HepG2 (cell line): ENCODE results near the gene PYCR2. TPM values are rescaled to one million over a fixed set of nuclear protein-coding genes. Genes with fewer than 3 reads are reported as not detected.

ENCODE experiments used
- AGO2 ChIP-seq: fragments of 200-400 bp; formaldehyde crosslinking; optimal IDR thresholded peaks from 2 replicates; pipeline ENCODE3; 2017; ENCODE audit warnings: mild to moderate bottlenecking, low read depth, low read length, moderate library complexity
- ATRX ChIP-seq: sonication (generic); formaldehyde crosslinking; IDR thresholded peaks from 2 replicates; pipeline ENCODE4 v1.4.0; 2020; ENCODE audit warnings: missing genetic modification reagents, borderline replicate concordance
- ELF1 ChIP-seq: sonication (generic); formaldehyde crosslinking; IDR thresholded peaks from 2 replicates; pipeline ENCODE4 v1.4.0; 2020; ENCODE audit warnings: missing genetic modification reagents
- HDAC6 ChIP-seq: fragments of 200-600 bp; sonication (generic); IDR thresholded peaks from 2 replicates; pipeline ENCODE4 v1.7.0; 2017; ENCODE audit warnings: mild to moderate bottlenecking, antibody characterized with exemption, low read length, low read depth
- HOXA3 ChIP-seq: sonication (generic); formaldehyde crosslinking; IDR thresholded peaks from 2 replicates; pipeline ENCODE4 v1.5.0; 2020; ENCODE audit warnings: missing genetic modification reagents
- POGZ ChIP-seq: sonication (generic); formaldehyde crosslinking; IDR thresholded peaks from 2 replicates; pipeline ENCODE4 v1.4.0; 2020; ENCODE audit warnings: mild to moderate bottlenecking, missing genetic modification reagents
- RFX3 ChIP-seq: IDR thresholded peaks from 2 replicates; pipeline ENCODE4 v1.6.1; 2016; ENCODE audit warnings: missing biosample characterization, missing genetic modification reagents
- SMAD1 ChIP-seq: sonication (generic); formaldehyde crosslinking; IDR thresholded peaks from 2 replicates; pipeline ENCODE4 v1.4.0; 2020; ENCODE audit warnings: missing genetic modification reagents, low read depth, mild to moderate bottlenecking, borderline replicate concordance
- SUZ12 ChIP-seq: fragments of 150-350 bp; IDR thresholded peaks from 2 replicates; pipeline ENCODE4 v1.6.1; 2014; ENCODE audit warnings: low read depth, low read length
- ZFX ChIP-seq: sonication (generic); formaldehyde crosslinking; IDR thresholded peaks from 2 replicates; pipeline ENCODE4 v1.4.0; 2020; ENCODE audit warnings: mild to moderate bottlenecking, low read depth, missing genetic modification reagents, moderate library complexity
- ZKSCAN5 ChIP-seq: sonication (generic); formaldehyde crosslinking; IDR thresholded peaks from 2 replicates; pipeline ENCODE4 v1.5.1; 2020; ENCODE audit warnings: mild to moderate bottlenecking, missing genetic modification reagents
- ZNF282 ChIP-seq: fragments of 450-650 bp; IDR thresholded peaks from 2 replicates; pipeline ENCODE4 v1.6.1; 2018; ENCODE audit not compliant: partially characterized antibody
- ZNF550 ChIP-seq: sonication (generic); formaldehyde crosslinking; IDR thresholded peaks from 2 replicates; pipeline ENCODE4 v1.4.0; 2020; ENCODE audit warnings: mild to moderate bottlenecking, missing genetic modification reagents, borderline replicate concordance
- polyA plus RNA-seq, 8 experiments: library from polyadenylated mRNA; depleted of rRNA in 3 of 8; stranded (reverse) in 7 of 8; unstranded in 1 of 8; fragments of >200 nt; fragmentation: Illumina TruSeq in 4 of 8; extraction: Trizol in 4 of 8; gene quantifications; 2 replicates each; pipeline versions ENCODE4 v1.2.1 to v1.2.3, GENCODE V29; 2011 to 2016; ENCODE audit warnings: low read depth in 4 of 8, missing spikeins in 1 of 8, mixed read lengths in 1 of 8; ENCODE audit not compliant: insufficient read depth in 1 of 8
- total RNA-seq, 5 experiments: library from RNA; depleted of rRNA; stranded (reverse); fragments of >200 nt; fragmentation: Illumina TruSeq; extraction: Trizol; gene quantifications; 2 replicates each; pipeline ENCODE4 v1.2.3, GENCODE V29; 2016; ENCODE audit warnings: low read depth in 1 of 5
- TF ChIP-seq, protein P1 (sequence below), 2 experiments: sonication (generic) in 1 of 2; formaldehyde crosslinking in 1 of 2; IDR thresholded peaks; 2 replicates each; pipeline versions ENCODE4 v1.4.0 to v1.6.1; 2018 to 2020; ENCODE audit warnings: missing genetic modification reagents in 2 of 2, borderline replicate concordance in 1 of 2, low read depth in 1 of 2, mild to moderate bottlenecking in 1 of 2, missing biosample characterization in 1 of 2
- TF ChIP-seq, protein P2 (sequence below): IDR thresholded peaks from 2 replicates; pipeline ENCODE4 v1.6.1; 2016; ENCODE audit warnings: low read depth, borderline replicate concordance
- TF ChIP-seq, protein P3 (sequence below): sonication (generic); formaldehyde crosslinking; IDR thresholded peaks from 2 replicates; pipeline ENCODE4 v1.9.0; 2022; ENCODE audit warnings: missing genetic modification reagents, mild to moderate bottlenecking, borderline replicate concordance
- TF ChIP-seq, protein P4 (sequence below): sonication (generic); formaldehyde crosslinking; conservative IDR thresholded peaks from 2 replicates; pipeline ENCODE4 v1.4.0; 2020; ENCODE audit warnings: missing genetic modification reagents
- TF ChIP-seq, protein P5 (sequence below): sonication (generic); formaldehyde crosslinking; IDR thresholded peaks from 2 replicates; pipeline ENCODE4 v1.5.1; 2020; ENCODE audit warnings: mild to moderate bottlenecking, missing genetic modification reagents, borderline replicate concordance

The PYCR2 gene
- total and polyA plus RNA-seq, 2 of the 13 experiments (the other 11 are each of a cell fraction or from before 2014, with no cell fraction given), result 47.2 to 47.8 TPM

DNA sequence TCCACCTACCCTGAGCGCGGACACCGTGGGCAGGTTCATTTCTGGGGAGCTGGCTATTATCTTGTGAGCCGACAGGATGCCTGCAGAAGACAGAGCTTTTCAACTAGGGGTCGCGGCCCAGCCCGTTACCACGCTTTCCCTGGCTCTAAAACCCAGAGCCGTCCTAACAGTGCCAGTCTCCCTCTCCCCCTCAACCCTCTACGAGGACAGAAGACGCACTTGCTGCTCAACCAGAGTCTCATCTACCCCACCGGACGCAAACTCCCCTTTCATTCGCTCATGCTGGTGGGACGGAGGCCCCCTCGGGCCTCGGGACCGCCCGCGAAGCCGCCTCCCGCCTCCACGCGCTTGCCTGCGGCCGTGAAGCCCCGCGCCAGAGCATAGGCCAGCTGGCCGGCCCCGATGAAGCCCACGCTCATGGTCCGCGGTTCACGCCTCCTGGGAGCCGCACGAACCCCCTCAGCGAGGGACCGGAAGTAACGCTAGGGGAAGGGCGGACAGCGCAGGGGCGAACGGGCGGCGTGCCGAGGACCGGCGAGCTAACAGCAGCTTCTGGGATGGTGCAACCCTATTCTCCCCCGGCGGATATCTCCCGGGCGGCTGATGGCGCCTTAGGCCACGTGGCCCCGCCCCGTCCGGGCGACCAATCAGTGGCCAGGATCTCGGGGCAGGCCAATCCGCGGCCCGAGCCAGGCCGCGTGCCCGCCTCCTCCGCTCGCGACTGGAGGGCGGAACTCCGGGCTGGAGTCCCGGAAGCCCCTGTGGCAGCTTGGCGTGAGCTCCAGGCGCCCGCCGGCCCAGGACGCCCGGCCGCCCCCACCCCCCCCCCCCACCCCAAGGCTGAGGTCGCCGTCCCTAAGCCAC is at the start of gene PYCR2 (continued):
- TF ChIP-seq, protein P1, sequence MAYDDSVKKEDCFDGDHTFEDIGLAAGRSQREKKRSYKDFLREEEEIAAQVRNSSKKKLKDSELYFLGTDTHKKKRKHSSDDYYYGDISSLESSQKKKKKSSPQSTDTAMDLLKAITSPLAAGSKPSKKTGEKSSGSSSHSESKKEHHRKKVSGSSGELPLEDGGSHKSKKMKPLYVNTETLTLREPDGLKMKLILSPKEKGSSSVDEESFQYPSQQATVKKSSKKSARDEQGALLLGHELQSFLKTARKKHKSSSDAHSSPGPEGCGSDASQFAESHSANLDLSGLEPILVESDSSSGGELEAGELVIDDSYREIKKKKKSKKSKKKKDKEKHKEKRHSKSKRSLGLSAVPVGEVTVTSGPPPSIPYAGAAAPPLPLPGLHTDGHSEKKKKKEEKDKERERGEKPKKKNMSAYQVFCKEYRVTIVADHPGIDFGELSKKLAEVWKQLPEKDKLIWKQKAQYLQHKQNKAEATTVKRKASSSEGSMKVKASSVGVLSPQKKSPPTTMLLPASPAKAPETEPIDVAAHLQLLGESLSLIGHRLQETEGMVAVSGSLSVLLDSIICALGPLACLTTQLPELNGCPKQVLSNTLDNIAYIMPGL (CRISPR knock-in tag; IDR thresholded peaks at IDR 0.05; ENCODE audit: borderline replicate concordance in 1 of 2, low read depth in 1 of 2), result peak; percentile 71 to 92; a peak in 3 of 4 replicates
- no peak for TF ChIP-seq ZNF550 (CRISPR knock-in tag)
- TF ChIP-seq, protein P2, sequence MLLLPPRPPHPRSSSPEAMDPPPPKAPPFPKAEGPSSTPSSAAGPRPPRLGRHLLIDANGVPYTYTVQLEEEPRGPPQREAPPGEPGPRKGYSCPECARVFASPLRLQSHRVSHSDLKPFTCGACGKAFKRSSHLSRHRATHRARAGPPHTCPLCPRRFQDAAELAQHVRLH (CRISPR knock-in tag), result peak; percentile 75; the same call in 1 of the 2 replicates
- TF ChIP-seq, protein P3, sequence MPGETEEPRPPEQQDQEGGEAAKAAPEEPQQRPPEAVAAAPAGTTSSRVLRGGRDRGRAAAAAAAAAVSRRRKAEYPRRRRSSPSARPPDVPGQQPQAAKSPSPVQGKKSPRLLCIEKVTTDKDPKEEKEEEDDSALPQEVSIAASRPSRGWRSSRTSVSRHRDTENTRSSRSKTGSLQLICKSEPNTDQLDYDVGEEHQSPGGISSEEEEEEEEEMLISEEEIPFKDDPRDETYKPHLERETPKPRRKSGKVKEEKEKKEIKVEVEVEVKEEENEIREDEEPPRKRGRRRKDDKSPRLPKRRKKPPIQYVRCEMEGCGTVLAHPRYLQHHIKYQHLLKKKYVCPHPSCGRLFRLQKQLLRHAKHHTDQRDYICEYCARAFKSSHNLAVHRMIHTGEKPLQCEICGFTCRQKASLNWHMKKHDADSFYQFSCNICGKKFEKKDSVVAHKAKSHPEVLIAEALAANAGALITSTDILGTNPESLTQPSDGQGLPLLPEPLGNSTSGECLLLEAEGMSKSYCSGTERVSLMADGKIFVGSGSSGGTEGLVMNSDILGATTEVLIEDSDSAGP, result peak; percentile 92
- no peak for TF ChIP-seq SUZ12
- peak; percentile 73 for TF ChIP-seq ELF1 (CRISPR knock-in tag)
- TF ChIP-seq, protein P4, sequence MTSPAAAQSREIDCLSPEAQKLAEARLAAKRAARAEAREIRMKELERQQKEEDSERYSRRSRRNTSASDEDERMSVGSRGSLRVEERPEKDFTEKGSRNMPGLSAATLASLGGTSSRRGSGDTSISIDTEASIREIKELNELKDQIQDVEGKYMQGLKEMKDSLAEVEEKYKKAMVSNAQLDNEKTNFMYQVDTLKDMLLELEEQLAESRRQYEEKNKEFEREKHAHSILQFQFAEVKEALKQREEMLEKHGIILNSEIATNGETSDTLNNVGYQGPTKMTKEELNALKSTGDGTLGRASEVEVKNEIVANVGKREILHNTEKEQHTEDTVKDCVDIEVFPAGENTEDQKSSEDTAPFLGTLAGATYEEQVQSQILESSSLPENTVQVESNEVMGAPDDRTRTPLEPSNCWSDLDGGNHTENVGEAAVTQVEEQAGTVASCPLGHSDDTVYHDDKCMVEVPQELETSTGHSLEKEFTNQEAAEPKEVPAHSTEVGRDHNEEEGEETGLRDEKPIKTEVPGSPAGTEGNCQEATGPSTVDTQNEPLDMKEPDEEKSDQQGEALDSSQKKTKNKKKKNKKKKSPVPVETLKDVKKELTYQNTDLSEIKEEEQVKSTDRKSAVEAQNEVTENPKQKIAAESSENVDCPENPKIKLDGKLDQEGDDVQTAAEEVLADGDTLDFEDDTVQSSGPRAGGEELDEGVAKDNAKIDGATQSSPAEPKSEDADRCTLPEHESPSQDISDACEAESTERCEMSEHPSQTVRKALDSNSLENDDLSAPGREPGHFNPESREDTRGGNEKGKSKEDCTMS (CRISPR knock-in tag), result no peak
- no peak for TF ChIP-seq RFX3 (CRISPR knock-in tag)
- TF ChIP-seq, protein P5, sequence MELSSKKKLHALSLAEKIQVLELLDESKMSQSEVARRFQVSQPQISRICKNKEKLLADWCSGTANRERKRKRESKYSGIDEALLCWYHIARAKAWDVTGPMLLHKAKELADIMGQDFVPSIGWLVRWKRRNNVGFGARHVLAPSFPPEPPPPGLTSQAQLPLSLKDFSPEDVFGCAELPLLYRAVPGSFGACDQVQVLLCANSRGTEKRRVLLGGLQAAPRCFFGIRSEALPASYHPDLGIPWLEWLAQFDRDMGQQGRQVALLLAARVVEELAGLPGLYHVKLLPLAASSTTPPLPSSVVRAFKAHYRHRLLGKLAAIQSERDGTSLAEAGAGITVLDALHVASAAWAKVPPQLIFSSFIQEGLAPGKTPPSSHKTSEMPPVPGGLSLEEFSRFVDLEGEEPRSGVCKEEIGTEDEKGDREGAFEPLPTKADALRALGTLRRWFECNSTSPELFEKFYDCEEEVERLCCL (CRISPR knock-in tag), result no peak
- peak; percentile 67; the same call in 1 of the 2 replicates for TF ChIP-seq HOXA3
- peak; percentile 68; the same call in 1 of the 2 replicates for TF ChIP-seq POGZ (CRISPR knock-in tag)
- peak; percentile 85 for TF ChIP-seq AGO2
- no peak for TF ChIP-seq ZKSCAN5 (CRISPR knock-in tag)
- TF ChIP-seq ZNF282, result no peak
- no peak for TF ChIP-seq ATRX
- no peak for TF ChIP-seq HDAC6
- TF ChIP-seq ZFX (CRISPR knock-in tag), result peak; percentile 95
- TF ChIP-seq SMAD1 (CRISPR knock-in tag), result no peak; the same call in 1 of the 2 replicates
